WTC11 (cell line): Measurements from ENCODE around the gene TEX10. TPM values are rescaled to one million over a fixed set of nuclear protein-coding genes. Genes with fewer than 3 reads are reported as not detected.
A peak's percentile ranks its signal among the peaks of the same experiment; 100 is the strongest.

Experiments
- ATAC-seq: fragments of 200-7000 bp; cut with Tn5 transposase; 2 replicates; pipeline ENCODE4 v1.10.0; 2021; ENCODE audit warnings: mild to moderate bottlenecking, moderate library complexity
- Bru-seq: library from RNA; stranded (reverse); fragments of 400-500 nt; gene quantifications from one replicate; lab custom pipeline; 2021; lab: Mats Ljungman, UMichigan
- CTCF ChIA-PET: fragments of 300-600 bp; sonication (Branson Sonifier 250); formaldehyde crosslinking; loops from one replicate; lab custom pipeline; 2021; ENCODE audit warnings: antibody characterized with exemption; lab: Charles Lee
- POLR2A ChIA-PET: fragments of 350-600 bp; sonication (Branson Sonifier 250); formaldehyde crosslinking; loops from one replicate; lab custom pipeline; 2021; ENCODE audit warnings: antibody characterized with exemption; lab: Charles Lee
- DNase-seq: peaks from one replicate; pipeline ENCODE4 v3.0.0; 2021; ENCODE audit warnings: low spot score
- H3K27ac Mint-ChIP-seq: 2 replicates; pipeline ENCODE4 v1.8.0; 2021; ENCODE audit warnings: mixed read lengths
- H3K27me3 Mint-ChIP-seq: 2 replicates; pipeline ENCODE4 v1.8.0; 2021; ENCODE audit warnings: low read depth, mild to moderate bottlenecking, moderate library complexity, mixed read lengths
- H3K36me3 Mint-ChIP-seq: 2 replicates; pipeline ENCODE4 v1.8.0; 2021; ENCODE audit warnings: mixed read lengths
- H3K4me1 Mint-ChIP-seq: 2 replicates; pipeline ENCODE4 v1.8.0; 2022; ENCODE audit warnings: mixed read lengths
- H3K4me3 Mint-ChIP-seq: 2 replicates; pipeline ENCODE4 v1.8.0; 2021; ENCODE audit warnings: mild to moderate bottlenecking, moderate library complexity, mixed read lengths
- H3K9me3 Mint-ChIP-seq: 2 replicates; pipeline ENCODE4 v1.8.0; 2021; ENCODE audit warnings: mixed read lengths
- AR ChIP-seq: fragments of 250-450 bp; sonication (Bioruptor Pico); IDR thresholded peaks from 2 replicates; pipeline ENCODE4 v1.9.0; 2021; ENCODE audit warnings: mild to moderate bottlenecking
- E2F4 ChIP-seq: sonication (generic); formaldehyde crosslinking; IDR thresholded peaks from 2 replicates; pipeline ENCODE4 v1.8.1; 2022; ENCODE audit warnings: low read depth, mild to moderate bottlenecking, moderate library complexity, missing genetic modification reagents, borderline replicate concordance
- ELF4 ChIP-seq: sonication (generic); formaldehyde crosslinking; IDR thresholded peaks from 2 replicates; pipeline ENCODE4 v1.8.1; 2022; ENCODE audit warnings: low read depth, mild to moderate bottlenecking, moderate library complexity, missing genetic modification reagents
- ERG ChIP-seq: fragments of 250-450 bp; sonication (Bioruptor Pico); IDR thresholded peaks from 2 replicates; pipeline ENCODE4 v1.8.0; 2021; ENCODE audit warnings: mild to moderate bottlenecking
- ESRRA ChIP-seq: sonication (generic); formaldehyde crosslinking; IDR thresholded peaks from 2 replicates; pipeline ENCODE4 v1.8.1; 2022; ENCODE audit warnings: mild to moderate bottlenecking, missing genetic modification reagents, borderline replicate concordance
- GTF2I ChIP-seq: fragments of 250-450 bp; sonication (Bioruptor Pico); conservative IDR thresholded peaks from 2 replicates; pipeline ENCODE4 v1.4.0; 2021; ENCODE audit warnings: mild to moderate bottlenecking
- HMGA2 ChIP-seq: fragments of 250-450 bp; sonication (Bioruptor Pico); IDR thresholded peaks from 2 replicates; pipeline ENCODE4 v1.4.0; 2021; ENCODE audit warnings: mild to moderate bottlenecking, moderate library complexity
- HMGXB4 ChIP-seq: sonication (generic); formaldehyde crosslinking; IDR thresholded peaks from 2 replicates; pipeline ENCODE4 v1.8.1; 2023; ENCODE audit warnings: mild to moderate bottlenecking, moderate library complexity, missing genetic modification reagents
- JUN ChIP-seq: sonication (generic); formaldehyde crosslinking; IDR thresholded peaks from 2 replicates; pipeline ENCODE4 v1.8.0; 2023; ENCODE audit warnings: mild to moderate bottlenecking, missing genetic modification reagents
- NFATC4 ChIP-seq: fragments of 250-450 bp; sonication (Bioruptor Pico); IDR thresholded peaks from 2 replicates; pipeline ENCODE4 v1.9.0; 2021; ENCODE audit warnings: mild to moderate bottlenecking
- NR2C2 ChIP-seq: sonication (generic); formaldehyde crosslinking; IDR thresholded peaks from 2 replicates; pipeline ENCODE4 v1.8.0; 2022; ENCODE audit warnings: mild to moderate bottlenecking, missing genetic modification reagents
- NR3C1 ChIP-seq: sonication (generic); formaldehyde crosslinking; conservative IDR thresholded peaks from 2 replicates; pipeline ENCODE4 v1.8.1; 2023; ENCODE audit warnings: low read depth, mild to moderate bottlenecking, missing genetic modification reagents
- OVOL2 ChIP-seq: fragments of 250-450 bp; sonication (Bioruptor Pico); IDR thresholded peaks from 2 replicates; pipeline ENCODE4 v1.9.0; 2021; ENCODE audit warnings: mild to moderate bottlenecking, borderline replicate concordance
- PRRX2 ChIP-seq: fragments of 250-450 bp; sonication (Bioruptor Pico); IDR thresholded peaks from 2 replicates; pipeline ENCODE4 v1.8.0; 2021; ENCODE audit warnings: mild to moderate bottlenecking
- TCF7 ChIP-seq: sonication (generic); formaldehyde crosslinking; IDR thresholded peaks from 2 replicates; pipeline ENCODE4 v1.8.0; 2022; ENCODE audit warnings: mild to moderate bottlenecking, low read depth, missing genetic modification reagents, moderate library complexity
- USF1 ChIP-seq: sonication (generic); formaldehyde crosslinking; IDR thresholded peaks from 2 replicates; pipeline ENCODE4 v1.8.0; 2022; ENCODE audit warnings: mild to moderate bottlenecking, missing genetic modification reagents
- USF2 ChIP-seq: sonication (generic); formaldehyde crosslinking; IDR thresholded peaks from 2 replicates; pipeline ENCODE4 v1.8.1; 2023; ENCODE audit warnings: mild to moderate bottlenecking, missing genetic modification reagents, moderate library complexity
- ZNF532 ChIP-seq: fragments of 250-450 bp; sonication (Bioruptor Pico); IDR thresholded peaks from 2 replicates; pipeline ENCODE4 v1.9.0; 2021; ENCODE audit warnings: mild to moderate bottlenecking, borderline replicate concordance
- ZNF671 ChIP-seq: fragments of 250-450 bp; sonication (Bioruptor Pico); IDR thresholded peaks from 2 replicates; pipeline ENCODE4 v1.8.0; 2021; ENCODE audit warnings: mild to moderate bottlenecking
- ZSCAN18 ChIP-seq: fragments of 250-450 bp; sonication (Bioruptor Pico); IDR thresholded peaks from 2 replicates; pipeline ENCODE4 v2.1.2; 2022; ENCODE audit warnings: mild to moderate bottlenecking, moderate library complexity
- long read RNA-seq, 3 experiments: library from RNA in 1 of 3; library from capped mRNA in 1 of 3; library from polyadenylated mRNA in 1 of 3; unstranded in 2 of 3; stranded (forward) in 1 of 3; transcript quantifications; one replicate each; pipeline ENCODE4 v2.0.0, GENCODE V29; 2021
- total RNA-seq: library from RNA; stranded (reverse); gene quantifications from 3 replicates; pipeline ENCODE4 v1.2.3, GENCODE V29; 2021

TEX10 gene
- total RNA-seq (47.6 to 64.7 TPM (median 50.5 TPM) in 3 replicates), Bru-seq, nascent RNA (percentile 95 among the genes with signal in this experiment)
- long read RNA-seq, experiment 1, full-length matches to known transcripts = 436 of 586 reads
- long read RNA-seq, experiment 1, partial matches to known transcripts = 33 of 586 reads
- long read RNA-seq, experiment 1, other reads (novel, unspliced or antisense) = 117 of 586 reads
- long read RNA-seq, experiment 2, full-length matches to known transcripts = 38 of 64 reads
- long read RNA-seq, experiment 2, partial matches to known transcripts = 16 of 64 reads
- long read RNA-seq, experiment 2, other reads (novel, unspliced or antisense) = 10 of 64 reads
- long read RNA-seq, experiment 3, transcript TEX10-201 (15 exons, 3,074 nt) = major isoform, 97 of 142 reads
- long read RNA-seq, experiment 3, partial matches to known transcripts = 13 of 142 reads
- long read RNA-seq, experiment 3, other reads (novel, unspliced or antisense) = 32 of 142 reads

GRCh38 chr9:100352727-100353505 is at the start of gene TEX10:
TSS of gene TEX10 (minus strand) at chr9:100352942. CDS start at chr9:100349363, 3,579 bp downstream.
- ChIA-PET POLR2A (interaction anchor here (0.6 to 1.5 kb wide), 4 partner anchors 9 to 239 kb away, joined by 3 to 5 read pairs (median 4); partner anchors contain the start of gene TMEFF1), CTCF (interaction anchor here (3.3 kb wide), 1 partner anchor 28 kb away, joined by 18 read pairs; no protein-coding TSS in a partner anchor)
- Mint-ChIP-seq H3K4me3 (peak within 1 kb of the TSS; percentile 94), H3K4me1 (peaks cover 49% of the 10 kb centered on the region), H3K9me3 (peaks cover 11% of the 10 kb centered on the region), H3K27me3 (no peaks in the 10 kb centered on the region), H3K36me3 (peaks cover 29% of the 10 kb centered on the region), H3K27ac (peak within 1 kb of the TSS; percentile 91)
- ATAC-seq = peak; percentile 96
- peak; percentile 93 for DNase-seq
- TF ChIP-seq PRRX2 (CRISPR knock-in tag) (no peak), NR2C2 (CRISPR knock-in tag) (no peak), JUN (CRISPR knock-in tag) (peak; percentile 64; the same call in 1 of the 2 replicates), ZSCAN18 (CRISPR knock-in tag) (no peak), NFATC4 (CRISPR knock-in tag) (no peak), GTF2I (CRISPR knock-in tag) (no peak), E2F4 (CRISPR knock-in tag) (peak; percentile 81), TCF7 (CRISPR knock-in tag) (no peak), AR (CRISPR knock-in tag) (no peak), ZNF532 (CRISPR knock-in tag) (no peak), ELF4 (peak; percentile 65; the same call in 1 of the 2 replicates), HMGA2 (CRISPR knock-in tag) (no peak), NR3C1 (CRISPR knock-in tag) (no peak), HMGXB4 (peak; percentile 89; the same call in 1 of the 2 replicates), OVOL2 (CRISPR knock-in tag) (no peak), ZNF671 (CRISPR knock-in tag) (no peak), ERG (no peak), USF2 (CRISPR knock-in tag) (peak; percentile 99), ESRRA (peak; percentile 91), USF1 (peak; percentile 99)
